ENCODE data around the gene IFITM1. TPM values are rescaled to one million over a fixed set of nuclear protein-coding genes. Genes with fewer than 3 reads are reported as not detected.
"Not testable (repeated sequence)": the region's sequence is repeated elsewhere in the genome, so short reads cannot be mapped to it uniquely, and the experiment has no call there.

The IFITM1 gene
- total and polyA plus RNA-seq, 10 donors = 314 to 670 (median 496) TPM

DNA sequence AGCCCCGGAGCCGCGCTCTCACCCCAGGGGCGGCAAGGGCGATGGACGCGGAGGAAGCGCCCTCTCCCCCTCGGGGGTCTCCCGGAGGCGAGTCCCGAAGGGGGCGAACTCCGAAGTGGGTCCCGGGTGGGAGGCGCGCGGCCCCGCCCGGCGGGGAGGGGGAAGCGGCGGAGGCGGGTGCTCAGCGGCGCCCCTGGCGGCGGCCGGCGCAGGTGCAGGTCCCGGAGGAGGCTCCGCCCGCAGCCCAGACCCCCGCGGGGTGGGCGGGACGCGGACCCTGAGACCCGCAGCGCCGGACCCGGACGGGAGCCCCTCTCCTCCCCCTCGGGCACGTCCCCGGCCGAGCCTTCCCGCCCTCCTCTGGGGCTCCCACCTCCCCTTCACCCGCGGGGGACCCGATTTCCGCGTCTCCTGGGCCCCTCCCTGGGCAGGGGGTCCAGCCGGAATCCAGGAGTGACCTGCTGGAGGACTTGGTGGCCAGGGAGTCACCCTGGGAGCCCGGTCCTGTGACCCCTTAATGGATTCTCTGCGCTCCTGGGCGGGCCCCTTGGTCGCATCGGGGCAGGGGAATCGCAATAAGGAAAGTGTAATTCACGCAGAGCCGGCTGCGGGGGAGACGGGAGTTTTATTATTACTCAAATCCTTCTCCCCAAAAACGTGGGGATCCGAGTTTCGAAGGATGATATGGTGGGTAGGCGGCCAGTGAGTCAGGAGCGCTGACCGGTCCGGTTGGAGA lies 2.7 kb upstream of the IFITM1 start:
- DNase-seq = peak; percentile 84
- H3K27me3 ChIP-seq (replicated peaks in 1 of 7); intact Hi-C loops (cut with DNase I; ENCODE audit: low total_unique reads); H3K9me3 ChIP-seq: not testable (repeated sequence)
- WGBS, 5 donors = 0 to 2% (median 0%) methylated on average over 8 to 10 of the region's 71 CpGs; no CpG with 5 or more reads in 2 of the 5 donors
- H3K27ac ChIP-seq = peak overlapping the region; percentile 46 to 98 (median 96)
- H3K4me1 ChIP-seq = peaks cover 38 to 82% (median 65%) of the 10 kb centered on the region in 6 donors
- H3K36me3 ChIP-seq = peaks cover 0 to 19% (median 6%) of the 10 kb centered on the region in 6 donors
- peak overlapping the region in 5 of 8 donors; percentile 17 to 89 (median 76) for H3K4me3 ChIP-seq
- TF ChIP-seq, protein P1, sequence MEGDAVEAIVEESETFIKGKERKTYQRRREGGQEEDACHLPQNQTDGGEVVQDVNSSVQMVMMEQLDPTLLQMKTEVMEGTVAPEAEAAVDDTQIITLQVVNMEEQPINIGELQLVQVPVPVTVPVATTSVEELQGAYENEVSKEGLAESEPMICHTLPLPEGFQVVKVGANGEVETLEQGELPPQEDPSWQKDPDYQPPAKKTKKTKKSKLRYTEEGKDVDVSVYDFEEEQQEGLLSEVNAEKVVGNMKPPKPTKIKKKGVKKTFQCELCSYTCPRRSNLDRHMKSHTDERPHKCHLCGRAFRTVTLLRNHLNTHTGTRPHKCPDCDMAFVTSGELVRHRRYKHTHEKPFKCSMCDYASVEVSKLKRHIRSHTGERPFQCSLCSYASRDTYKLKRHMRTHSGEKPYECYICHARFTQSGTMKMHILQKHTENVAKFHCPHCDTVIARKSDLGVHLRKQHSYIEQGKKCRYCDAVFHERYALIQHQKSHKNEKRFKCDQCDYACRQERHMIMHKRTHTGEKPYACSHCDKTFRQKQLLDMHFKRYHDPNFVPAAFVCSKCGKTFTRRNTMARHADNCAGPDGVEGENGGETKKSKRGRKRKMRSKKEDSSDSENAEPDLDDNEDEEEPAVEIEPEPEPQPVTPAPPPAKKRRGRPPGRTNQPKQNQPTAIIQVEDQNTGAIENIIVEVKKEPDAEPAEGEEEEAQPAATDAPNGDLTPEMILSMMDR (IDR thresholded peaks at IDR 0.05 in 8 of 11, conservative IDR thresholded peaks at IDR 0.05 in 3 of 11) = peak in 2 of 11 experiments; percentile 30 to 43

DNA sequence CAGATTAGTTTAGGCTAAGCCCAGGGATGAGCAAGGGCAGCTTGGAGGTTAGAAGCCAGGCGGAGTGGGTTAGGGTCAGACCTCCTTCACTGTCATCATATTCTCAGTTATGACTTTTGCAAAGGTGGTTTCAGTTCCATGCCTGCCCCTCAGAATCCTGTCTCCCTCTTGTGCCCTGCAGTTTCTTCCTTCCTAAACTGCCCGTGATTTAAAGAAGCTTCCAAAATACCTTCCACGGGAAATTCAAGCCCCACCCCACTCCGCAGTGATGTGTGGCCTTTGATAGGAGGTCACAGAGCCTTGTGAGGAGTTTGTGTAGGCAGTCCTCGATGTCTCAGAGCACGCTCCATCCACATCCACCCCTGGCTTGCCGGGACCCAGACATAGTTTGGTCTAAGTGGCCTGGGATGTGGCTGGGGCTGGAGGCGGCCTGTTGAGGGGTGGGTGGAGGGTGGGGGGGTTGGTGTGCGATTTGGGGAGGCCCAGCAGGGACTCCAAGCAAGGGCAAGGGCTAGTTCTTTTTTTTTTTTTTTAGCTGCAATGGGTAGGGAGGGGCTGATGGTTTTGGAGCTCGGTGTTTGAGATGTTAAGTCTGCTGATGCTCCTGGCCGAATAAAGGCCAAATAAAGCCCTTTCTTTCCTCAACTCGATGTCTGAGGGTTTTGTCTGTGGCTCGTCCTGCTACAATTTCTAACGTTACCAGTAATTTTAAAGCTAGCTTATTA lies 1.6 kb upstream of the IFITM1 start:
- Histone ChIP-seq H3K4me3 (peak overlapping the region; percentile 14 to 89 (median 66)), H3K4me1 (peaks cover 36 to 82% (median 62%) of the 10 kb centered on the region in 6 donors)
- WGBS, 5 donors = 45 to 55% (median 51%) methylated on average over 12 to 14 of the region's 14 CpGs

GRCh38 chr11:313304-313786 lies 495 bp upstream of the IFITM1 start:
- Histone ChIP-seq H3K27ac (peak overlapping the region; percentile 84 to 98 (median 96)), H3K4me1 (peaks cover 36 to 77% (median 62%) of the 10 kb centered on the region in 6 donors), H3K27me3 (replicated peaks in 1 of 7) (peaks cover 0 to 5% (median 0%) of the 10 kb centered on the region in 7 donors), H3K36me3 (peaks cover 0 to 28% (median 8%) of the 10 kb centered on the region in 6 donors), H3K4me3 (peak overlapping the region; percentile 64 to 89 (median 68)), H3K9me3 (no peaks in the 10 kb centered on the region)
- intact Hi-C loops (cut with DNase I; ENCODE audit: low total_unique reads) = no loop called here
- 33 to 48% (median 42%) methylated on average over 3 to 8 of the region's 8 CpGs for WGBS, 5 donors
- TF ChIP-seq, protein P1 (IDR thresholded peaks at IDR 0.05 in 8 of 11, conservative IDR thresholded peaks at IDR 0.05 in 3 of 11) = no peak
- TF ChIP-seq POLR2A (IDR thresholded peaks at IDR 0.05) = no peak
- peak in 2 of 3 donors; percentile 44 to 63 for TF ChIP-seq POLR2AphosphoS5 (IDR thresholded peaks at IDR 0.05)
- peak; percentile 81 for DNase-seq

More for the DNA sequence above, 1.6 kb upstream of the IFITM1 start:
- peaks cover 0 to 28% (median 8%) of the 10 kb centered on the region in 6 donors for H3K36me3 ChIP-seq
- H3K27ac ChIP-seq = peak overlapping the region; percentile 84 to 98 (median 96)
- peaks cover 0 to 5% (median 0%) of the 10 kb centered on the region in 7 donors for H3K27me3 ChIP-seq (replicated peaks in 1 of 7)
- intact Hi-C loops (cut with DNase I; ENCODE audit: low total_unique reads) = no loop called here
- TF ChIP-seq POLR2A (IDR thresholded peaks at IDR 0.05) (no peak), POLR2AphosphoS5 (IDR thresholded peaks at IDR 0.05) (peak; percentile 64 to 68 (median 66))
- TF ChIP-seq, protein P1 (IDR thresholded peaks at IDR 0.05 in 8 of 11, conservative IDR thresholded peaks at IDR 0.05 in 3 of 11) = no peak
- H3K9me3 ChIP-seq = no peaks in the 10 kb centered on the region
- peak; percentile 81 for DNase-seq

- 17 to 45% (median 25%) methylated on average over 6 of the region's 6 CpGs; no CpG with 5 or more reads in 1 of the 5 donors for WGBS, 5 donors
- DNase-seq = peak; percentile 71
- Histone ChIP-seq H3K4me1 (peaks cover 32 to 71% (median 59%) of the 10 kb centered on the region in 6 donors), H3K4me3 (peak overlapping the region; percentile 64 to 89 (median 68)), H3K27ac (peak overlapping the region; percentile 84 to 98 (median 96)), H3K36me3 (peaks cover 0 to 22% (median 8%) of the 10 kb centered on the region in 6 donors)
- H3K27me3 ChIP-seq (replicated peaks in 1 of 7); intact Hi-C loops (cut with DNase I; ENCODE audit: low total_unique reads); H3K9me3 ChIP-seq: not testable (repeated sequence)
These were observed 675 bp downstream of the IFITM1 start for GRCh38 chr11:314554-314875.
